Activated CD8-positive, alpha-beta memory T cell treated with anti-CD3 and anti-CD28 coated beads for 36 hours (primary cell): ENCODE measurements around the gene CCDC18. TPM values are rescaled to one million over a fixed set of nuclear protein-coding genes. Genes with fewer than 3 reads are reported as not detected.
"Not testable (repeated sequence)": the region's sequence is repeated elsewhere in the genome, so short reads cannot be mapped to it uniquely, and the experiment has no call there.

Experiments
- CTCF ChIA-PET: fragments of 350-600 bp; sonication (Branson Sonifier 250); formaldehyde crosslinking; loops from one replicate; lab custom pipeline; 2021; ENCODE audit warnings: antibody characterized with exemption; lab: Charles Lee
- POLR2A ChIA-PET: fragments of 350-600 bp; sonication (Branson Sonifier 250); formaldehyde crosslinking; loops from one replicate; lab custom pipeline; 2021; ENCODE audit warnings: antibody characterized with exemption; lab: Charles Lee
- total RNA-seq, 2 experiments: library from RNA; stranded (reverse); gene quantifications; one replicate each; pipeline ENCODE4 v1.2.3, GENCODE V29; 2021

CCDC18 gene, protein sequence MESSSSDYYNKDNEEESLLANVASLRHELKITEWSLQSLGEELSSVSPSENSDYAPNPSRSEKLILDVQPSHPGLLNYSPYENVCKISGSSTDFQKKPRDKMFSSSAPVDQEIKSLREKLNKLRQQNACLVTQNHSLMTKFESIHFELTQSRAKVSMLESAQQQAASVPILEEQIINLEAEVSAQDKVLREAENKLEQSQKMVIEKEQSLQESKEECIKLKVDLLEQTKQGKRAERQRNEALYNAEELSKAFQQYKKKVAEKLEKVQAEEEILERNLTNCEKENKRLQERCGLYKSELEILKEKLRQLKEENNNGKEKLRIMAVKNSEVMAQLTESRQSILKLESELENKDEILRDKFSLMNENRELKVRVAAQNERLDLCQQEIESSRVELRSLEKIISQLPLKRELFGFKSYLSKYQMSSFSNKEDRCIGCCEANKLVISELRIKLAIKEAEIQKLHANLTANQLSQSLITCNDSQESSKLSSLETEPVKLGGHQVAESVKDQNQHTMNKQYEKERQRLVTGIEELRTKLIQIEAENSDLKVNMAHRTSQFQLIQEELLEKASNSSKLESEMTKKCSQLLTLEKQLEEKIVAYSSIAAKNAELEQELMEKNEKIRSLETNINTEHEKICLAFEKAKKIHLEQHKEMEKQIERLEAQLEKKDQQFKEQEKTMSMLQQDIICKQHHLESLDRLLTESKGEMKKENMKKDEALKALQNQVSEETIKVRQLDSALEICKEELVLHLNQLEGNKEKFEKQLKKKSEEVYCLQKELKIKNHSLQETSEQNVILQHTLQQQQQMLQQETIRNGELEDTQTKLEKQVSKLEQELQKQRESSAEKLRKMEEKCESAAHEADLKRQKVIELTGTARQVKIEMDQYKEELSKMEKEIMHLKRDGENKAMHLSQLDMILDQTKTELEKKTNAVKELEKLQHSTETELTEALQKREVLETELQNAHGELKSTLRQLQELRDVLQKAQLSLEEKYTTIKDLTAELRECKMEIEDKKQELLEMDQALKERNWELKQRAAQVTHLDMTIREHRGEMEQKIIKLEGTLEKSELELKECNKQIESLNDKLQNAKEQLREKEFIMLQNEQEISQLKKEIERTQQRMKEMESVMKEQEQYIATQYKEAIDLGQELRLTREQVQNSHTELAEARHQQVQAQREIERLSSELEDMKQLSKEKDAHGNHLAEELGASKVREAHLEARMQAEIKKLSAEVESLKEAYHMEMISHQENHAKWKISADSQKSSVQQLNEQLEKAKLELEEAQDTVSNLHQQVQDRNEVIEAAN (N-terminal part only)
- 10 to 100 TPM; 13.5 to 14.2 TPM for total RNA-seq

DNA sequence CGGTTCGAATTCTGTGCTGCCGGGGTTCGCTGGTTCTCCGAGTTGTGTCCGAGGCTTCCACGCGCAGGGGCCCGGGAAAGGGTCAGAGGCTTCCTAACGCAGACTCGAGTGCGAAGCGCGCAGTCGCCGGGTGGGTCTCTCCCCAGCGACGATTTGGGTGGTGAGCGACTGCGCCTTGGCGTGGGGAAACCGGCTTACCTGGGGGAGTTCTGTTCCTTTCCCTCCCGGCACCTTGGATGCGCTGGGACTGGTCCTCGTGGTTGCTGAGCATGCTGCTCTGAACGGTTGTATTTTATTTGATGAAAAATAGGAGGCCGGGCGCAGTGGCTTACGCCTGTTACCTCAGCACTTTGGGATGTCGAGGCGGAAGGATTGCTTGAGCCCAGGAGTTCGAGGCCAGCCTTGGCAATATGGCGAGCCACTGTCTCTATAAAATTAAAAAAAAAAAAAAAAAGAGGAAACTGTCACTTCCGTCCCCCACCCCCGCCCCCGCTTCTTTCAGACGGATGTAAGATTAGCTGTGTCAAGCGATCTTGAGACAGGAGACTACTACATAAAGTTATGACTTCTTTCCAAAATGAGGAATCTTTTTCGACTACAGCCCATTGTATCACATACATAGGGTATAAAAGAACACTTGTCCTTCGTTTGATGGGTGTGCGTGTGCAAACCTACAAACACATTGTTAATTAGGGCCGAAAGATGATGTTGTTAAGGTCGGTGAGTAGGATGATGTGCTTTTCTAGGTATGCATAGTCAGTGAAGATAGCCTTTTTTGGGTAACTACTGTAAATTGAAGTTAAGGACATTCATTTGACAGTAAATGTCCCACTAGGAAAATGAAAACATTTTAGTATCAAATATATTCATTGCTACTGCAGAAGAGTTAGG, at the start of gene CCDC18:
TSS of gene CCDC18 (plus strand) at position 2 of the 891 bp plus-strand sequence. CDS start 2,638 bp downstream, outside the sequence.
- ChIA-PET CTCF (no interaction called here), POLR2A (interaction anchor here (0.6 to 0.7 kb wide), 4 partner anchors 12 to 661 kb away, joined by 3 to 4 read pairs (median 3); no protein-coding TSS in a partner anchor)

DNA sequence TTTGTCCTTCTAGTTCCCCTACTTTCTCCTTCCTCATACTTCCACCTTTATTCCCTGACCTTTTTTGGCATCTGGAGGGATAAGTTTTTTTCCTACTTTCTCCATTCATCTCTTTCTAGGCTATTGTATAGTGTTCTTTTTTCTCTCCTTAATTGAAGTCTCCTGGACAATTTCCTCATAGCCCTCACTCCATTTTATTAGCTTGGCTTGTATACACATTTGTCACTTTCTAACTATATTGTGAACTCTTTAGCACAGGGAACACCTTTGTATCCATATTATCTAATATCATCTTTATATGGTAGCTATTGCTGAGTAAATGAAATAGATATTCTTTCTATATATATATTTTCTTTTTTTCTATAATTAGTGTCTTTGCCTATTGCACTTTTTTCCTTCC, 47.9 kb upstream of the CCDC18 start:
- POLR2A ChIA-PET, result no interaction called here
- CTCF ChIA-PET, result interaction anchor here (1.6 kb wide), 1 partner anchor 32 kb away, joined by 4 read pairs; no protein-coding TSS in a partner anchor

DNA sequence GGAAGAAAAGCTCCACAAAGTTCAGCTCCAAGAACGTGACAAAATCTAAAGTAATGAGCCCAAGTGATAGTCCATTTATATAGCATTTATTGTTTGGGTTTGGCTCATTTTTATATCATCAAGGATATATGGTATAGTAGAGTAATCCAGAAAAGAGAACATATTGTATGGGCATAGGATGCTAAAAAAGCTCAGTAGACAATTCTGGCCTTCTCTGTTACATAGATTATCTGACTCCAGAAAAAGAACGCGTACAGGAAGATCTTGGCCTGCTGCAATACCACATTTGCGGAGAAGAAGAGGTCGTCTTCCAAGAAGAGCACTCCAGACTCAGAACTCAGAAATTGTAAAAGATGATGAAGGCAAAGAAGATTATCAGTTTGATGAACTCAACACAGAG, 44.1 kb upstream of the CCDC18 start:
- POLR2A ChIA-PET, result no interaction called here

DNA sequence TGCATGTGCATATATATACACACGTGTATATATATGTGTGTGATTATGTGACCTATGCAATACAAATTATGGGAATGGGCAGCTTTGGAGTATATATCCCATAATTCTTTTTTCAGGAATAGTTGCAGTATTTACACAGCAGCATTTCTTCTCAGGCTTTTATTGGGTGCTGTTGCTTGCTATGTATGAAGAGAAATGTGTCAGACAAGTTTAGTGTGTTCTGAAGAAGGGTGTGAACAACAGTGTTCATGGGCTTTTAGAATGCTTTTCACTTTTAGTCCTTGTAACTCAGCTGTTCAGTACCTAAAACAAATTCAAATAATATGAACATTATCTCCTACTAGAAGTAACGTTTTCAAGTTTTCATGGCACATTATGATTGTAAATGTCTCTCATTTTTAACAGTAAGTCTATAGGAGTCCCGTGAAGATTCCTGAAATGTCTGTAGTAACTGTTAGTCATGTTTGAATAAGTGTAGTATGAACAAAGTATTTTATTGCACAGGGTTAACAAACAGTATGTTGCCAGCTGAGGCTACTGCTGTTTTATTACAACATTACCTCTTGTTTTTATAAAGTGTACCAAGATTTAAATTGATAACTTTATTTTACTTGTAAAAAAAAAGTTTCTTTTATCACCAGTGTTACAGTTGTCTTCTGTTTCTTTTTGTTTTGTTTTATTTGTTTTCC, 42.8 kb upstream of the CCDC18 start:
- POLR2A ChIA-PET, result no interaction called here
- CTCF ChIA-PET, result no interaction called here

More for the DNA sequence above, 44.1 kb upstream of the CCDC18 start:
- CTCF ChIA-PET, result no interaction called here

DNA sequence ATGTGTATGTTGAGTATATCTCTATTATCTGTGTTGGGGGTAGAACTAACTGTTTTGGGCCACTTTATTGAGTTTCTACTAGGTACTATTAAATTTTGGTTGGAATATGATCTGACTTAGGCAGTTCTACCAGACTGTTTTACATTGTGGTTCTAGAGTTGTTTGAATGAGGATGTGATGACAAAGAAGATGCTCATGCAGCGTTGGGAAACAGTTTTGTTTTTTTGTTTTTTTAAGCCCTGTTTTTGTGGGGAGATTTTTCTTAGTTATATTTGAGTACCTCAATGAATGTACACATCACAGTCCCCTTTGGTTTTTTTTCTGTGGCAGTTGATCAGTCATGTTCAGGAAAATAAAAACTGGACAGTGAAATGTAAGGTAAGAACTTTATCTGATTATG, 40.4 kb upstream of the CCDC18 start:
- CTCF ChIA-PET, result interaction anchor here (0.8 kb wide), 1 partner anchor 263 kb away, joined by 3 read pairs; no protein-coding TSS in a partner anchor
- POLR2A ChIA-PET, result no interaction called here

DNA sequence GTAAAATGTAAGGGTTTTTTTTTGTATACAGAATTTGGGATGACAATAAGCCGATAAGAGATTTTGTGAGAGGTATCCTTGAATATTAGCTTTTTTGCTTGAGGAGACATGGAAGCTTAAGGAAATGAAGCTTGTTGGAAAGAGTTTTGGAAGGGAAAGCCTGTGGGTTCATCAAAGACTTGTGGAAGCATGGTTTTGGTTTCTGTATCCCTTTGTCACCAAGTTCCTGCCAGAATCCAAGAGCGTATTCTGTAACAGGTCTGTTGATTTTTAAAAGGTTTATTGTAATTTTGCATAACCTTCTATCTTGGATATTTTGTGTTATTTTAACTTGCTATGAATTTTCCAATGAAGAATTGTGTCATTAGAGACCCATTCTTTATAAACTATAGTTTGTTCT, 38.4 kb upstream of the CCDC18 start:
- POLR2A ChIA-PET, result no interaction called here
- CTCF ChIA-PET, result no interaction called here

DNA sequence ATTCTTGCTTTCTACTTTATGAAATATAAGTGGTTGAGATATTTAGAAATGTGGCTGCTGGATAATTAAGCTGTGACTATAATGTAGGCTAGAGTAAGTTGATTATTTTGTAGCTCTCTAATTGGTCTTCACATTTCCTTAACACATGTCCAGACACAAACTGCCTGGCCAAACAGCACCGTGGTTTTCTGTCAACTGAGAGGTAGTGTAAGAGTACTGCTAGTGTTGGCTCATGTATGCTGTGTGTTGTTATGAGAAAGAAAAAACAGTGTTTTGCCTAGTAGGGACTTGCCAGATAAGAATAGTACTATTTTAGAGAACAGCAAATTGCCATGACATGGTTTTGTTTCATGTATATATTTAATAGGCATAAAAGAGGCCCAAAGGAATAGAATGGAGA, 37.4 kb upstream of the CCDC18 start:
- POLR2A ChIA-PET, result no interaction called here
- CTCF ChIA-PET, result no interaction called here

DNA sequence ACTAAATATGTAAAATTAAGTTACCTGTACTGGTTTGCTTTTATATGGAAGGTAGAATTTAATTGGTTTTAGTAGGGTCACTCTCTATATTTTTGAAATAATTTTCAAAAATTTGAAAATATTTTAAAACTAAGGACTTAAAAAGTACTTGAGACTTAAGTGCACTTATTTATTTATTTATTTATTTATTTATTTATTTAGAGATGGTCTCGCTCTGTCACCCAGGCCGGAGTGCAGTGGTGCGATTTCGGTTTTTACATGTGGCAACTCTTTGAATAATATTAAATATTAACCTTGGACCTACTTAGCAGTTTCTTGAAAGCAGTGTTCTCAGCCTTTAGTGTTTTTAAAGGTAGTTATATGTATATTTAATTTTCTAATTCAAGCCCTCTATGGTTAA, 36.8 kb upstream of the CCDC18 start:
- POLR2A ChIA-PET, result interaction anchor here (0.6 kb wide), 1 partner anchor 395 kb away, joined by 5 read pairs; no protein-coding TSS in a partner anchor

DNA sequence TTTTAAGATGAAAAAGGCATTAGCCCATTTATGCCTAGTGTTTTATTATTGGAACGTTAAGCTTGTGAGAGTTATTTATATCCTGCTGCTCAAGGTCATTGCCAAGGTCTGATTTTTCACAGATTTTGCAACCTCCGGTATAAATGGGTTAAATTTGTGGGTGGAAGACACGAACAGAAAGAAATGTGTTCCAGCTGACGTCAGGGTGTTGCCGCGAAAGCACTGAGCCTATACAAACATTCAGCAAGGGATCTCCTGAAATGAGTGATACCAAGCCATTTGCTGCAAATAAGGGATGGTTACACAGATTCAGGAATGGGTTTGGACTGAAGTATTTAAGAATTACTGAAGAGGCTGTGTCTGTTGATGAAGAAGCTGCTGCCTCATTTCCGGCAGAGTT, 32.5 kb upstream of the CCDC18 start:
- ChIA-PET POLR2A (no interaction called here), CTCF (no interaction called here)

More for the DNA sequence above, 36.8 kb upstream of the CCDC18 start:
- CTCF ChIA-PET, result no interaction called here

DNA sequence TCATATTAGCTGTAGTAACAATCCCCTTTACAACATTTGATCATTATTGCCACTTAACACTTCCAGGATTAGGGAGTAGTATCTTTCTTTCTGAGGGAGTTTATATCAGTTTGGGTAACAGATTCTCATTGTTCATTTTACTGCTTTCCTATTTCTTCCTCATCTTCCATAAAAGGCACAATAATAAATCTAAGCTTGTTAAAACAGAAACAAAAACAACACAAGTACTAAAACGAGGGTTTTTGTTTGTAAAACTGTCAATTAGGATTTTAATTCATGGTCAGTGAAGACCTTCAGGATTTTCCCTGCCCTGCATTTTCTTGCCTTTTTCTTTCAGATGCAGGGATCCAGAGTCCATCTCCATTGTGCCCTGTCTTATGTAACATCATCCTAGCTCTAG, 29.8 kb upstream of the CCDC18 start:
- POLR2A ChIA-PET, result no interaction called here
- CTCF ChIA-PET, result no interaction called here

DNA sequence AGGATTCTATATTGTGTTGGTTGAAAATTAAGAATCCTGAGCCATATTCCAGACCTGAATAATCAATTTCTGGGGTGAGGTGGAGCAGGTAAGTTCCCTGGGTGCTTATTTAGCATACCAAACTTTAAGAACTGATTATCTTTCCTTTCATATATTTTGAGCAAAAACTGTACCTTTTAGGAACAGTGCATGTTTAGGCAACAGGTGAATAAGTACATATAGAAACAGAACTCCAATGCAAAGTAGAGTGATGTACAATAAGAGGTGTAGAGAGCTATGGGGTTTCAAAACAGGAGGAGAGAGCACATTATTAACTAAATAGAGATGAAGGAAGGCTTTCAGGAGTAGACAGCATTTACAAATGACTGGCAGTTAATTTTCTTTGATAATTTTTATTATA, 29.1 kb upstream of the CCDC18 start:
- POLR2A ChIA-PET, result no interaction called here
- CTCF ChIA-PET, result no interaction called here

DNA sequence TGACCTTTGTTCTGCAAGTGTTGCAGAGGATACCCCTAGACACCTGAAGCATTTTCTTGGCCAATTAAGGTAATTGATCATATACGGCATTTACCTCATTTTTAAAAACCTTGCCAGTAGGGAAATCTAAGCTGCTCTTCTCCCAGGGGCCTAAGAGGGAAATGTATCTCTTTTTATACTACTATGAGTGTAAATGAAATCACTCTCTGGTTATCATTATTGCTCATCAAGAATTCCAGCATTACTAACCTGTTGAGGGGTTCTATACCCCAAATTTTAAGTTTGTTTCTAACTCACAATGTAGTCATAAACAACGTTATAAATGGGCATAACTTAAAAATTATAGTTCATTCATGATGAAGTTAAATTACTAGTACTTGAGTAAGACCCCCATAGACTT, 27.7 kb upstream of the CCDC18 start:
- CTCF ChIA-PET, result no interaction called here

DNA sequence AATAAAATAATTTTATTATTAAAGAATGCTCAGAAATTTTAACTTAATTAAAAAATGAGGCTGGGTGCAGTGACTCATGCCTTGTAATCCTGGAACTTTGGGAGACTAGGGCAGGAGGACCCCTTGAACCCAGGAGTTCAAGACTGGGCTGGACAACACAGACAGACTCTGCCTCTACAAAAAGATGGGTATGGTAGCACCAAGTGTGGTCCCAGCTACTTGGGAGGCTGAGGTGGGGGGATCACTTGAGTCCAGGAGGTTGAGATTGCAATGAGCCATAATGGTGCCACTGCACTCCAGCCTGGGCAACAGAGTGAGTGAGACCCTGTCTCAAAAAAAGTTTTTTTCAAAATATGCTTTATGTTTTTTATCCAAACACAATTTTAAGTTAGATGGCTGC, 25.6 kb upstream of the CCDC18 start:
- POLR2A ChIA-PET, result no interaction called here
- CTCF ChIA-PET, result interaction anchor here (1.0 kb wide), 1 partner anchor 16 kb away, joined by 3 read pairs; no protein-coding TSS in a partner anchor

More for the DNA sequence above, 27.7 kb upstream of the CCDC18 start:
- POLR2A ChIA-PET, result no interaction called here

DNA sequence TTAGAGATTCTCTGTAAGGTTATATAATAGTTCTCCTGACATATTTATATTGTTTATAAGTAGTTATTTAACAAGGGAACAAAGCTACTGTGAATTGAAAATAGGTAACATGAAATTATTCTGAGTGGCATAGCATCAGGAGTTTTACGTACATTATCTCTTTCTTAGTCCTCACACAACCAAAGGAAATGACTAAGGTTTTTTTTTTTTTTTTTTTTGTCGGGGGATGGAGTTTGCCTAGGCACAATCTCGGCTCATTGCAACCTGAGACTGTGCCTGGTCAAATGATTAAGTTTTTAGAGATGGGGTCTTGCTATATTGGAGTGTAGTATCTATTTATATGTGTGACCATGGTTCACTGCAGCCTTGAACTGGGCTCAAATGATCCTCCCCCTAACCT, 25.2 kb upstream of the CCDC18 start:
- ChIA-PET POLR2A (no interaction called here), CTCF (interaction anchor here (1.0 kb wide), 1 partner anchor 16 kb away, joined by 3 read pairs; no protein-coding TSS in a partner anchor)

DNA sequence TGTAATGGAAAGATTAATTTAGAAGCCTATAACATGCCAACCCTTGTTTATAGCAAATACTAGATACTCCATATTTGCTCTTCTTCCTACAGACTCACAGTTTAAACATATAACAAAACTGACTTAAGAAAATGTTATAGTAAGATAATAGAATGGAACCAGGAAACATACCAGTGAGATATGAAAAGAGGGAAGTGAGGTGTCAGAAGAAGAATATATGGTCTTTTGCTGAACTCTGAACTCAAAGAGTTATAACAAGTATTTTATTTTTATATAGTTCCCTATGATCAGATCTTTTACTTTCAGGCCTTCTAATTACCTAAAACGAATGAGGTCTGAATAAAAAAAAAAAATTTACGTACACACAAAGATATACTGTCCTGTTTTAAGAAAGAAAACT, 21.2 kb upstream of the CCDC18 start:
- ChIA-PET POLR2A (no interaction called here), CTCF (no interaction called here)

DNA sequence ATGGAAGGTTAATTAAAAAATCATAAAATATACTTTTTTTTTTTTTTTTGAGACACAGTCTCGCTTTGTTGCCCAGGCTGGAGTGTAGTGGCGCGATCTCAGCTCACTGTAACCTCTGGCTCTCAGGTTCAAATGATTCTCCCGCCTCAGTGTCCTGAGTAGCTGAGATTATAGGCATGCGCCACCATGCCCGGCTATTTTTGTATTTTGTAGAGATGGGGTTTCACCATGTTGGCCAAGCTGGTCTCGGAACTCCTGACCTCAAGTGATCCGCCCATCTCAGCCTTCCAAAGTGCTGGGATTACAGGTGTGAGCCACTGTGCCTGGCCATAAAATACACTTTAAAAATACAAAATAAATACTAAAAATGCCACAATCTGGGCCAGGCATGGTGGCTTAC, 17.2 kb upstream of the CCDC18 start:
- POLR2A ChIA-PET, CTCF ChIA-PET: not testable (repeated sequence)

DNA sequence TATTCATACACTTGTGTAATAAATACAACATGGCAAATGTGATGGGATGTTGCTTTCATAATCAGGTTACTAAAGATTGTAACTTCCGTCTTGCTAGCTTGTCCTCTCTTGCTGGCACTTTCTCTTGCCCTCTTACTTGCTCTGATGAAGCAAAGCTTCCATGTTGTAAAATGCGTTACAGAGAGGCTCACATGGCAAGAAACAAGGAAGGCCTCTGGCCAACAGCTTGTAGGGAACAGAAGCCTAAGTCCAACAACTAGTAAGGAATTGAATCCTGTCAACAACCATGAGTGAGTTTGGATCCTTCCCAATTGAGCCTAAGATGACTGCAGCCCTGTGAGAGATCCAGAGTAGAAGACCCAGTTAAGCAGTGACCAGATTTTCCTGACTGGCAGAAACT, 15.7 kb upstream of the CCDC18 start:
- ChIA-PET POLR2A (no interaction called here), CTCF (interaction anchor here (1.9 kb wide), 1 partner anchor 33 kb away, joined by 4 read pairs; no protein-coding TSS in a partner anchor)
